IPS-18a (cell line): ENCODE data around the gene IGFBP2.

ENCODE experiments used
- H3K27ac ChIP-seq: one replicate; pipeline ENCODE4 v1.5.1; 2013; ENCODE audit warnings: low read length
- H3K27me3 ChIP-seq: one replicate; pipeline ENCODE4 v1.6.1; 2013; ENCODE audit warnings: mild to moderate bottlenecking, low read length; ENCODE audit not compliant: control insufficient read depth, insufficient read depth
- H3K36me3 ChIP-seq: one replicate; pipeline ENCODE4 v1.6.1; 2013; ENCODE audit warnings: low read depth, low read length; ENCODE audit not compliant: control insufficient read depth
- H3K4me1 ChIP-seq: one replicate; pipeline ENCODE4 v1.6.1; 2013; ENCODE audit warnings: low read depth, low read length; ENCODE audit not compliant: control insufficient read depth
- H3K4me3 ChIP-seq: one replicate; pipeline ENCODE4 v1.5.1; 2013; ENCODE audit warnings: low read length
- H3K9ac ChIP-seq: one replicate; pipeline ENCODE4 v1.6.1; 2013; ENCODE audit warnings: mild to moderate bottlenecking, low read length, moderate library complexity
- H3K9me3 ChIP-seq: one replicate; pipeline ENCODE4 v1.6.1; 2013; ENCODE audit warnings: low read depth, low read length; ENCODE audit not compliant: control insufficient read depth

The IGFBP2 gene

DNA sequence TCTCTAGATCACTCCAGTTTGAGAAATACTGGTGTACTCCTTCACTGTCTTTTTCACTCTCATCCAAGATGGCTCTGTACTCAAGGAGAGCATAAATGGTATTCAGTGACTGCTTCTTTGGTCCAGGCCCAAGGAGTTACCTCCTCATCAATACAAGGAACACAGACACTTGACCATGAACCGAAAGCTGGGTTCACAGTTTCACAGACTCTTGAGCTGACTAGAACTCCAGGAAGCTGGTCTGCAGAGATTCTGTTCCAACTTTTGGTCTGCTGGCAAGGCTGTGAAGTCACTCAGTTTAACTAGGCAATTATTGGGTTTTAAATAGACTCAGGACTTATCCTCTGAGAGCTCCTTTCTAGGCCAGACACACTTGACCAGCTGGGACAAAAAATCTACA is 69.5 kb downstream of the IGFBP2 start:
- H3K9me3 ChIP-seq, result no peaks in the 10 kb centered on the region
- H3K36me3 ChIP-seq, result no peaks in the 10 kb centered on the region
- H3K4me3 ChIP-seq, result no peak overlapping the region
- no peaks in the 10 kb centered on the region for H3K4me1 ChIP-seq
- H3K27ac ChIP-seq, result no peak overlapping the region
- no peak overlapping the region for H3K9ac ChIP-seq
- H3K27me3 ChIP-seq, result no peaks in the 10 kb centered on the region

DNA sequence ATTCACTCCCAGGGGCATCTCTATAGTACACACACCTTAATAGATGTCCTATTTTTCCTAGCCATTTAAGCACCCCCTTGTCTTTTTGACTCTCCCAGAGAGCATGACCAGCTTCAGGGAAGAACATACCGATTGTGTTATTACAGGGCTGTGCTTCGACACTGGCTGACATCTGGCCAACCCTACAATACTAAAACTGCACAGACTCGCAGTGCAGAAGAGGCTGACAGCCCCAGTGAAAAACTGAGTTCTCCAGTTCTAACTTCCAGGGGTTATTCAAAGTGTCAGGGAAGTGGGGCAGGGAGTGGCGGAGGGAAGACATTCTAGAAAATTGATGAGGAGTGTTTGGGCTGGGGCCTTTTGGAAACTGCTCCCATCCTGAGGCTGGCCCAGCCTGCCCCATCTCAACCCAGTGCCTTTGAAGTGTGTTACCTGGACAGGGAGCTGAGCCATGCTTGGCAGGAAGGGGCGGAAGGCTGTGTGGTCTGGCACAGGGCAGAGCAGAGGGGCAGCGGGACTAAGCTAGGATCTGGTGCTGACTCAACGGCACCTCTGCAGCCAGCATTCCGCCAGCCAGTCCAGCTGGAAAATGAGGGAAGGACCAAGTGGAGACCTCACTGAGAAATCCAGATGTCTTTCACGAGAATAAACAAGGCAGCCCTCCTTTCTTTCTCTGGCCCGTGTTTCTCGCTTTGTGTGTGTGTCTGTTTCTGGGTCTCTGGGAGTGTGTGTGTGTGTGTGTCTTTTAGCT is 77.5 kb downstream of the IGFBP2 start:
- Histone ChIP-seq H3K27ac (no peak overlapping the region), H3K9ac (no peak overlapping the region), H3K27me3 (no peaks in the 10 kb centered on the region), H3K36me3 (no peaks in the 10 kb centered on the region), H3K4me1 (no peaks in the 10 kb centered on the region), H3K9me3 (no peaks in the 10 kb centered on the region), H3K4me3 (no peak overlapping the region)

DNA sequence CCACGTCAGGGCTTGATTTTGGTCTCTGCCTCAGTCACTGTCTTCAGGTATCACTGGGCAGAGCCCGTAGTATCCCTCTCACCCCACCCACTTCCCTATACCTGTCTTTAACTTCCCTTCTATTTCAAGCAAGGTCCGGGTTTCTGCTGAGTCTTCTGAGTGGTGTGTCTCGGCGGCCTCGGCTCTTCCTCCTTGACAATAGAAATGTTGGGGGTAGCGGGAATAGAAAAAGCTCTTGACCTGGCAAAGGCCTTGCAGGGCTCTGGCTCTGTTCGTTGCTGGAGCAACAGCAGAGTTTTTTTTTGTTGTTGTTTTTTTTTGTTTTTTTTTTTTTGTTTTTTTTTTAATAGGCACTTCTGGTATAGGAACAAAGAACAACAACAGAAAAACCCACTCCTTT is 78.1 kb downstream of the IGFBP2 start:
- H3K36me3 ChIP-seq, result no peaks in the 10 kb centered on the region
- no peaks in the 10 kb centered on the region for H3K9me3 ChIP-seq
- no peak overlapping the region for H3K27ac ChIP-seq

DNA sequence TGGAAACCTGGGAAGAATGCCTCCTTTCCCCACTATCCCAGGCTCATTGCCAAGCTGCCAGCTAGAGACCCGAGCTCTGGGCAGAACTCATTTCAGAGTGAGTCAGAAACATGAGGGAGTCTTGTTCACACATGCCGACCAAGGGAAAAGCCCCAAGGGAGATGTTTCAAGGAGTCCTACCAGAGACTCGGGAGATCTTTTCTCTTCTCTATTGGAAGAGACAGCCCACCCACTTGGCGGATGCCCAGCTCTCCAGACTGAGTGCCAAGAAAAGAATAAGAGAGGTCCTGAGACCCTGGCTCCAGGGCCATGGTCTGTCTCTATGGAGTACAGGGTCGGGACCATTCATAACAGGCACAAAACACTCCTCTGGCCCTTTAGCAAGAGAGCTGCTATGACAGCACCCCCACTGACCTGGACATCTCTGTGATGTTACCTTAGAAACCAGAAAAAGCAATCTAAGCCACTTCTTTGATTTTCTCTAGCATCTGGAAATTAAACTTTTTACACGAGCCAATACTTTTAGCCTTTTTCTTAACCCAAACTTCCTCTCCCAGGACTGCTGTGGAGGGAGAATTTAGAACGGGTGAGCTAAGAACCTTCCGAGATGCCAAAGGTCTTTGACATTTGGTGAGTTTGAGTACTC is 80.6 kb downstream of the IGFBP2 start:
- H3K9ac ChIP-seq, result no peak overlapping the region
- H3K4me1 ChIP-seq, result no peaks in the 10 kb centered on the region
- H3K27ac ChIP-seq, result no peak overlapping the region
- no peak overlapping the region for H3K4me3 ChIP-seq
- H3K36me3 ChIP-seq, result no peaks in the 10 kb centered on the region
- H3K9me3 ChIP-seq, result no peaks in the 10 kb centered on the region
- no peaks in the 10 kb centered on the region for H3K27me3 ChIP-seq

More for the DNA sequence above, 78.1 kb downstream of the IGFBP2 start:
- Histone ChIP-seq H3K27me3 (no peaks in the 10 kb centered on the region), H3K4me3 (no peak overlapping the region), H3K9ac (no peak overlapping the region), H3K4me1 (no peaks in the 10 kb centered on the region)
